PFSK-1 (cell line): ENCODE results near the gene MDC1.

Experiments used
- FOXP2 ChIP-seq: optimal IDR thresholded peaks from 2 replicates; pipeline ENCODE3; 2011; ENCODE audit warnings: borderline replicate concordance, control low read depth, inconsistent platforms; ENCODE audit not compliant: insufficient read depth; ENCODE audit errors: extremely low read length, extremely low read depth
- POLR2AphosphoS5 ChIP-seq: IDR thresholded peaks from 2 replicates; pipeline ENCODE4 v1.6.1; 2012; ENCODE audit warnings: low read depth, mild to moderate bottlenecking, control low read depth, low read length, moderate library complexity
- SIN3A ChIP-seq: IDR thresholded peaks from 2 replicates; pipeline ENCODE4 v1.6.1; 2012; ENCODE audit warnings: mild to moderate bottlenecking, low read length, moderate library complexity, borderline replicate concordance; ENCODE audit not compliant: insufficient read depth
- TAF1 ChIP-seq: IDR thresholded peaks from 2 replicates; pipeline ENCODE4 v1.6.1; 2012; ENCODE audit warnings: low read length, control low read depth, borderline replicate concordance; ENCODE audit not compliant: insufficient read depth
- TF ChIP-seq, protein P1 (sequence below), 2 experiments: IDR thresholded peaks; 2 replicates each; pipeline versions ENCODE4 v1.6.1 to v1.8.0; 2011 to 2012; ENCODE audit warnings: low read depth in 2 of 2, low read length in 2 of 2, control low read depth in 1 of 2, inconsistent platforms in 1 of 2, mild to moderate bottlenecking in 1 of 2, moderate library complexity in 1 of 2; ENCODE audit not compliant: insufficient read depth in 1 of 2

Gene MDC1

DNA sequence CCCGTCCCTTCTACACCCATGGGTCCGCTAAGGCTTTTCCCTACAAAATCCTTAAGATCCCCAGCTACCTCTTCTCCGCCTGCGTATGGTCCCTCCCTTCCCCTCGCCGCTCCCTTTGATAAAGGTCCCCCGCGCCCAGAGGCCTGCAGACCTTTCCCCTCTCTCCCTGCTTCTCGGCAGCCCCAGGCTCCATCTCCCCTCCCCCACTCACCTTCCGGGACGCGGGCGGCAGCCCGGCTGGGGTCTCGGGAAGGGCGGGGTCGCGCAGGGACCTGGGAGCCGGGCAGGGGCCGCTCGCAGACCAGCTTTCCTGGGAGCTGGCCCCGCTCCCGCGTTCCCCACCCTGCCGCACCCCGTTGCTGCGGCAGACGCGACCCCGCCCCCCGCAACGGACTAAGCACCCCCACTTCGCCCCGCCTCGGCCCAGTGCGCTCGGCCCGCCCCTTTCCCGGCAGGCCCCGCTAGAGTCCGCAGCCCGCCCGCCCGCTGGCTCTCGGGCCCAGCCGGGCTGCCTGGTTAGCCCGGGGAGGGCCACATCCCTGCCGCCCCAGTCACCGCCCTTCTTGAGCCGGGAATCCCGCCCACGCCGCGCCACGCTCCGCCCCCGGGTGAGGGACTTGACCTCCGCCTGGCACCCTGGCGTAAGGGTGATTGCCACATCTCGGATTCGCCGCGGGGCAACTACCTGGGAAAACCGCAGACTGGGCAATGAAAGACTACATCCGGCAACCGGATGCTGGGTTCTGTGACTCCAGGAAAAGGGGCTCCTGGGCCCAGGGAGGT lies 25.4 kb upstream of the MDC1 start, which contains the start of gene FLOT1:
TSS of gene FLOT1 (minus strand) at position 372 of the 783 bp plus-strand sequence. CDS start 498 bp downstream, outside the sequence.
- TF ChIP-seq TAF1, result 0 out of 2 replicates have a peak, but pooled peaks have one; percentile 38
- peak; percentile 67 for TF ChIP-seq POLR2AphosphoS5
- TF ChIP-seq, protein P1, sequence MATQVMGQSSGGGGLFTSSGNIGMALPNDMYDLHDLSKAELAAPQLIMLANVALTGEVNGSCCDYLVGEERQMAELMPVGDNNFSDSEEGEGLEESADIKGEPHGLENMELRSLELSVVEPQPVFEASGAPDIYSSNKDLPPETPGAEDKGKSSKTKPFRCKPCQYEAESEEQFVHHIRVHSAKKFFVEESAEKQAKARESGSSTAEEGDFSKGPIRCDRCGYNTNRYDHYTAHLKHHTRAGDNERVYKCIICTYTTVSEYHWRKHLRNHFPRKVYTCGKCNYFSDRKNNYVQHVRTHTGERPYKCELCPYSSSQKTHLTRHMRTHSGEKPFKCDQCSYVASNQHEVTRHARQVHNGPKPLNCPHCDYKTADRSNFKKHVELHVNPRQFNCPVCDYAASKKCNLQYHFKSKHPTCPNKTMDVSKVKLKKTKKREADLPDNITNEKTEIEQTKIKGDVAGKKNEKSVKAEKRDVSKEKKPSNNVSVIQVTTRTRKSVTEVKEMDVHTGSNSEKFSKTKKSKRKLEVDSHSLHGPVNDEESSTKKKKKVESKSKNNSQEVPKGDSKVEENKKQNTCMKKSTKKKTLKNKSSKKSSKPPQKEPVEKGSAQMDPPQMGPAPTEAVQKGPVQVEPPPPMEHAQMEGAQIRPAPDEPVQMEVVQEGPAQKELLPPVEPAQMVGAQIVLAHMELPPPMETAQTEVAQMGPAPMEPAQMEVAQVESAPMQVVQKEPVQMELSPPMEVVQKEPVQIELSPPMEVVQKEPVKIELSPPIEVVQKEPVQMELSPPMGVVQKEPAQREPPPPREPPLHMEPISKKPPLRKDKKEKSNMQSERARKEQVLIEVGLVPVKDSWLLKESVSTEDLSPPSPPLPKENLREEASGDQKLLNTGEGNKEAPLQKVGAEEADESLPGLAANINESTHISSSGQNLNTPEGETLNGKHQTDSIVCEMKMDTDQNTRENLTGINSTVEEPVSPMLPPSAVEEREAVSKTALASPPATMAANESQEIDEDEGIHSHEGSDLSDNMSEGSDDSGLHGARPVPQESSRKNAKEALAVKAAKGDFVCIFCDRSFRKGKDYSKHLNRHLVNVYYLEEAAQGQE (IDR thresholded peaks at IDR 0.05; ENCODE audit: insufficient read depth in 1 of 2, low read depth in 2 of 2, low read length in 2 of 2), result peak in 1 of 2 experiments; percentile 29; a peak in 1 of 4 replicates
- TF ChIP-seq FOXP2, result peak; percentile 33
- peak; percentile 64; the same call in 1 of the 2 replicates for TF ChIP-seq SIN3A

DNA sequence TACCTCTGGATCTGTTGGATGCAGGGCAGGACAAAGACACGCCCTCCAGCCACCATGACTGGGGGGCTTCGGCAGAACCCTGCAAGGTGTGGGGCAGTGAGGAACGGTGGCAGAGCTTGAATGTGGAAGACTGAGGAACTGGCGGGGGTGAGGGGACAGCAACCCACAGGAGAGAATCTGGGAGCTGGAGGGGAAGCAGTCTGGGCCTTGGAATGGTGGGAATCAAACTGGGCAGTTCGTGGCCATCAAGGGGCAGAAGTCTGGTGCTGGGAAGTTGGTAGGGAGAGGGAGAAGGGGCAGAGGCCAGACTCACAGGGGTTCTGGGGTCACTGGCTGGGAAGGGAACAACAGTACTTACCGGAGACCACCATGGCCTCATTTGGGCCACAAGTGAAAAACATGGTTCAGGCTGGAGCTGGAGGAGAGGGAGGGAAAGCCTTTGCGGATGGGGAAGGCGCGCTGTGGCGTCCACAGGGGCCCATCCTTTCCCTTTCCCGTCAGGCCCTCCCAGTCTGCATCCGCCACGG lies 24.8 kb upstream of the MDC1 start:
- TF ChIP-seq, protein P1 (IDR thresholded peaks at IDR 0.05; ENCODE audit: insufficient read depth in 1 of 2, low read depth in 2 of 2, low read length in 2 of 2), result no peak
- TF ChIP-seq SIN3A (no peak), POLR2AphosphoS5 (no peak), TAF1 (no peak), FOXP2 (no peak)

DNA sequence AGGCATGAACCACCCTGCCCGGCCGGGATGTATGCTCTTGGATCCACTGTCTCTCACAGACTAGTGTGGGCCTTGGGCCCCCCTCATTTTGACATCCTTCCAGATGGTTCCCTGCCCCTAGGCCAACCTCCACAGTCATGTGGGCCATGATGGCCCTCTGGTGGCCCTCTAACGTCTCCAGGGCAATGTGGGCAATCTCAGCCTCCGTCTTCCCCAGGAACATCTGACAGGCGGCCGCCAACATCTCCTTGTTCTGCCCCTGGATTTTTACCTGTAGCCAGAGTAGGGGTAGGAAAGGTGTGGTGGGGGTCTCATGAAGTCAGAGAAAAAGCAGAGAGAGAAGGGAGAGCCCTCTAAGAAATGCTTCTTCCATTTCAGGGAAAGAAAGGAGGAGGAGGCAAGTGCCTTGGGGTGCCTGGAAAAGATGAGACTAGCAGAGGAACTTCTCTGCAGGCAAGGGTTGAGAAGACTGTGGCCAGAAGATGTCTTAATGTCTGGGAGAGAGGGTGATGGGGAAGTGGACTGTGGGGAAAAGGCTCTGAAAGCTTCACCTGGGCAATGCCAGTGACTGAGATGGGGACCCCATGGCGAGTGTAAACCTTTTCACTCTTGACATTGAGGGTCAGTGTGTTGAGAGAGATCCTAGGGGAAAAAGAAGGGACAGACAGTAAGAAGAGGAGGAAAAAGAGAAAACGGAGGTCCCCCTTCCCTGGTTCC lies 24.1 kb upstream of the MDC1 start:
- TF ChIP-seq, protein P1 (IDR thresholded peaks at IDR 0.05; ENCODE audit: insufficient read depth in 1 of 2, low read depth in 2 of 2, low read length in 2 of 2), result no peak
- no peak for TF ChIP-seq POLR2AphosphoS5
- no peak for TF ChIP-seq SIN3A
- TF ChIP-seq TAF1, result no peak
- no peak for TF ChIP-seq FOXP2

DNA sequence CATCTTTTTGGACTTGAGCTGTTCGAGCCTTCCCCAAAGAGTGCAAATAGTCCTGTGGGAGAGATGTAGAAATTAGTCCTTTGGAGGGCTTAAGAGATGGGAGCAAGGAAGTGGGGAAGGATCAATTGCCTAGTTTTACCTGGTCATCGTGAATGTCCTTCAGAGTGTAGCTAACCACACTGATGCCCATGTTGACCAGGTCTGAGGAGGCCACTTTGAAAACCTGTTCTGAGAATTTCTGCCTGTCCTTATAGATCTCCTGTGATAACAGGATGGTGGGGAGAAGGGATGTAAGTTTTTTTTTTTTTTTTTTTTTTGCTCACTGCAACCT lies 23.4 kb upstream of the MDC1 start:
- TF ChIP-seq, protein P1 (IDR thresholded peaks at IDR 0.05; ENCODE audit: insufficient read depth in 1 of 2, low read depth in 2 of 2, low read length in 2 of 2), result no peak
- TF ChIP-seq POLR2AphosphoS5 (no peak), TAF1 (no peak), FOXP2 (no peak), SIN3A (no peak)
